Neural progenitor cell (in vitro differentiated cells): ENCODE data around the gene DPYSL5. TPM values are rescaled to one million over a fixed set of nuclear protein-coding genes. Genes with fewer than 3 reads are reported as not detected.
"Not testable (repeated sequence)": the region's sequence is repeated elsewhere in the genome, so short reads cannot be mapped to it uniquely, and the experiment has no call there.

Source experiments
- DNase-seq: peaks from one replicate; pipeline ENCODE4 v3.0.0-alpha.2; 2016; ENCODE audit warnings: low spot score
- H2AFZ ChIP-seq: fragments of 200-600 bp; sonication (generic); replicated peaks from 2 replicates; pipeline ENCODE4 v1.6.1; 2016; ENCODE audit warnings: antibody characterized with exemption
- H3F3A ChIP-seq: fragments of 200-600 bp; sonication (generic); 2 replicates; pipeline ENCODE4 v1.6.1; 2016; ENCODE audit warnings: antibody characterized with exemption, low read depth
- H3K27ac ChIP-seq: fragments of 200-600 bp; sonication (generic); 2 replicates; pipeline ENCODE4 v1.5.1; 2016; ENCODE audit warnings: mild to moderate bottlenecking
- H3K27me3 ChIP-seq: fragments of 200-600 bp; sonication (generic); 2 replicates; pipeline ENCODE4 v1.6.1; 2016; ENCODE audit warnings: mild to moderate bottlenecking, moderate library complexity
- H3K36me3 ChIP-seq: fragments of 200-600 bp; sonication (generic); 2 replicates; pipeline ENCODE4 v1.5.1; 2016
- H3K4me1 ChIP-seq: fragments of 200-600 bp; sonication (generic); 2 replicates; pipeline ENCODE4 v1.6.1; 2016; ENCODE audit warnings: mixed run types
- H3K4me2 ChIP-seq: fragments of 200-600 bp; sonication (generic); 2 replicates; pipeline ENCODE4 v1.6.1; 2016
- H3K4me3 ChIP-seq: fragments of 200-600 bp; sonication (generic); 2 replicates; pipeline ENCODE4 v1.5.1; 2016
- H3K79me2 ChIP-seq: fragments of 200-600 bp; sonication (generic); 2 replicates; pipeline ENCODE4 v1.6.1; 2016; ENCODE audit warnings: low read depth
- H3K9ac ChIP-seq: fragments of 200-600 bp; sonication (generic); 2 replicates; pipeline ENCODE4 v1.6.1; 2016
- H3K9me3 ChIP-seq: fragments of 200-600 bp; sonication (generic); 2 replicates; pipeline ENCODE4 v1.5.1; 2016; ENCODE audit warnings: low read depth
- H4K20me1 ChIP-seq: fragments of 200-600 bp; sonication (generic); 2 replicates; pipeline ENCODE4 v1.6.1; 2016; ENCODE audit warnings: low read depth
- H3K27ac Mint-ChIP-seq: 3 replicates; pipeline ENCODE4 v1.8.0; 2021; ENCODE audit warnings: mixed read lengths
- H3K27me3 Mint-ChIP-seq: 2 replicates; pipeline ENCODE4 v1.8.0; 2022; ENCODE audit warnings: low read depth, mild to moderate bottlenecking, inconsistent platforms, moderate library complexity, mixed read lengths; ENCODE audit not compliant: insufficient read depth
- H3K36me3 Mint-ChIP-seq: 3 replicates; pipeline ENCODE4 v1.8.0; 2021; ENCODE audit warnings: mixed read lengths
- H3K4me1 Mint-ChIP-seq: 3 replicates; pipeline ENCODE4 v1.8.0; 2021; ENCODE audit warnings: mixed read lengths
- H3K4me3 Mint-ChIP-seq: 3 replicates; pipeline ENCODE4 v1.8.0; 2021; ENCODE audit warnings: mild to moderate bottlenecking, moderate library complexity, mixed read lengths
- H3K9me3 Mint-ChIP-seq: 3 replicates; pipeline ENCODE4 v1.8.0; 2020; ENCODE audit warnings: mixed read lengths
- CTCF ChIP-seq: fragments of 200-600 bp; sonication (generic); IDR thresholded peaks from 2 replicates; pipeline ENCODE4 v1.5.1; 2017; ENCODE audit warnings: antibody characterized with exemption, mild to moderate bottlenecking
- EZH2 ChIP-seq: fragments of 200-600 bp; sonication (generic); IDR thresholded peaks from 2 replicates; pipeline ENCODE4 v1.6.1; 2017; ENCODE audit warnings: antibody characterized with exemption, mild to moderate bottlenecking, moderate library complexity
- EZH2phosphoT487 ChIP-seq: fragments of 200-600 bp; sonication (generic); IDR thresholded peaks from 2 replicates; pipeline ENCODE4 v1.6.1; 2017; ENCODE audit warnings: antibody characterized with exemption
- total RNA-seq: library from RNA; depleted of rRNA; stranded (reverse); fragments of >200 nt; gene quantifications from 2 replicates; pipeline ENCODE4 v1.2.3, GENCODE V29; 2015; ENCODE audit warnings: low replicate concordance

DPYSL5 gene
- total RNA-seq, 1 donor from 2014 or later, result 46.3 TPM

DNA sequence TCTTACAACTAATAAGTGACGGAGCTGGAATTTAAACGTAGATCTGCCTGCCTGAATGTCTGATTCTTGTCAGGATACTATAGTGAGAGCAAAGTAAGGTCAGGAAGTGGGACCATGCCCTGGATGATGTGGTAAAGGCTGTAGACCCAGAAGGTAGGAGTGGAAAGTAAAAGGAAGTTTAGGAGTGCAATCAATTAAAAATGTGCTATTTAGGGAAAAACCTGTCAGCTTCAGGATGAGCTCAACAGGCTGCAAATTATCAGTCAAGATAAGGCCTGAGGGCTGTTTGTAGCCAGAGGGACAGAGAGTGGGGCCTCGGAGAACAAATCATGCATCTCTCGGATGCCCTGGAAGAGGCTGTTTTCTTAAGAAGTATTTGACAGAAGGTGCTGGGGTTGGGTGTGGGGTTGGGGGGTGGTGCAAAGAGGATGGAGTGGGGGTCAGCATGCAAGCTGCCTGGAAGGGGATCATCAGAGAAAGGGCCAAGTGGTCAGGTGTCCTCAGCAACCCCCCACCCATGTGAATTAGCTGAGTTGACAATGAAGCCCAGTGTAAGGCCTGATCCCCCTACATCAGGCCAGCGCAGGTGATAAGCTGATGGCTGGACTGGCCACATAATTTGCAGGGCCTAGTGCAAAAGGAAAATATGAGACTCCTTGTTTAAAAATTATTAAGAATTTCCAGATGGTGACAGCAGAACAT, 69.4 kb downstream of the DPYSL5 start:
- DNase-seq, result no peak

GRCh38 chr2:26921323-26921722, 73.4 kb downstream of the DPYSL5 start:
- TF ChIP-seq EZH2, result no peak
- no peak for TF ChIP-seq EZH2phosphoT487
- TF ChIP-seq CTCF, result no peak
- no peak overlapping the region for H3K4me2 ChIP-seq
- H3K4me1 Mint-ChIP-seq, result peaks cover 49% of the 10 kb centered on the region
- no peak for DNase-seq
- no peak overlapping the region for H2AFZ ChIP-seq
- H3K4me1 ChIP-seq, result peaks cover 27% of the 10 kb centered on the region
- no peak overlapping the region for H3K27ac Mint-ChIP-seq
- peaks cover 51% of the 10 kb centered on the region for H3K79me2 ChIP-seq
- H3K9me3 Mint-ChIP-seq, result no peaks in the 10 kb centered on the region
- H3K36me3 ChIP-seq, result no peaks in the 10 kb centered on the region
- H3K4me3 ChIP-seq, result no peak overlapping the region
- H3K9ac ChIP-seq, result no peak overlapping the region
- H3K4me3 Mint-ChIP-seq, result no peak overlapping the region
- H3K9me3 ChIP-seq, result no peaks in the 10 kb centered on the region
- H3K27me3 Mint-ChIP-seq, result peaks cover 2% of the 10 kb centered on the region
- no peaks in the 10 kb centered on the region for H3K27me3 ChIP-seq
- peaks cover 16% of the 10 kb centered on the region for H3K36me3 Mint-ChIP-seq
- H3K27ac ChIP-seq, result no peak overlapping the region
- H4K20me1 ChIP-seq, result peaks cover 100% of the 10 kb centered on the region
- H3F3A ChIP-seq, result peaks cover 24% of the 10 kb centered on the region

More for the DNA sequence above, 69.4 kb downstream of the DPYSL5 start:
- TF ChIP-seq EZH2, result no peak
- H4K20me1 ChIP-seq, result peaks cover 96% of the 10 kb centered on the region
- no peaks in the 10 kb centered on the region for H3K36me3 ChIP-seq
- H3K9me3 Mint-ChIP-seq, result no peaks in the 10 kb centered on the region
- no peak overlapping the region for H3K27ac ChIP-seq
- no peak overlapping the region for H3K27ac Mint-ChIP-seq
- no peak overlapping the region for H3K9ac ChIP-seq
- no peak overlapping the region for H3K4me3 Mint-ChIP-seq
- no peak overlapping the region for H3K4me2 ChIP-seq
- H3K4me3 ChIP-seq, result no peak overlapping the region
- H3K4me1 Mint-ChIP-seq, result peaks cover 15% of the 10 kb centered on the region
- no peaks in the 10 kb centered on the region for H3K9me3 ChIP-seq
- H3F3A ChIP-seq, result peaks cover 49% of the 10 kb centered on the region
- peaks cover 76% of the 10 kb centered on the region for H3K79me2 ChIP-seq
- peaks cover 12% of the 10 kb centered on the region for H3K36me3 Mint-ChIP-seq
- no peaks in the 10 kb centered on the region for H3K27me3 ChIP-seq
- H3K27me3 Mint-ChIP-seq, result peaks cover 2% of the 10 kb centered on the region
- peaks cover 36% of the 10 kb centered on the region for H3K4me1 ChIP-seq
- no peak overlapping the region for H2AFZ ChIP-seq

DNA sequence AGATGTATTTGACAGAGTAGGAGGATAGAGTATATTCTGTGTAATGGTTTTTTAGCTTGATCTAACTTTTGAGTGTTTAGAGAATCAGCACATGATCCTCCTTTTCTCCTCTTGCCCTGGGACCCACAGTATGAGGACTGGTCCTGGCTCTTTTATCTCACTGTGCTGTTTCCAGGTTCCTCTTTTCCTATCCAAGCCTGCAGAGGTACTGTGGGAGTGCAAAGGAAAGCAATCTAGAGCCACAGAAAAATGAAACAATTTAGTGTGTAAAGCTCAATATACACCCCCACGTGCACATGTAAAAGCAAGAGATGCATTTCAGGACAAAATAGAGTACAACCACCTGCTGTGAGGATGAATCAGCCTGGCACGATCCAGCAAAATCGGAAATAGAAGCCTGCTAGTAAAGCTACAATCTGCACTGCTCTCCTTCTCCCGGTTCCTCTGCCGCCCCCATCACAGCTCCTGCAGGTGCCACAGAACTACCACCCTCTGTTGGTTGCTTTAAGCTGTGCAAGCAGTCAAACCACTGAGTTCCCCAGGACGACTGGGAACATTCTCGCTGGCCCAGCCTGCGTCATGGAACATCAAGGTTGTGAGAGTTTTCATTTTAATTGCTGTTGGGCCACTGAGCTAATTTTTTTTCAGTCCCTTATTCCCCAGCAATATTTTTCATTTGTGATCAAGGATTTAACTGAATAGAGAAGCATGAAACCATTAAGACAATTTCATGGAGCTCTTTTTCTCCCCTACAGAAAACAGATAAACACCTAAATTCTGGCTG, 74.7 kb downstream of the DPYSL5 start:
- Histone ChIP-seq H3K4me1 (peaks cover 27% of the 10 kb centered on the region), H3K4me3 (no peak overlapping the region), H3F3A (peaks cover 24% of the 10 kb centered on the region), H2AFZ (no peak overlapping the region), H3K9me3 (no peaks in the 10 kb centered on the region), H3K4me2 (peak overlapping the region; percentile 54), H3K79me2 (peaks cover 40% of the 10 kb centered on the region), H4K20me1 (peaks cover 100% of the 10 kb centered on the region), H3K36me3 (no peaks in the 10 kb centered on the region), H3K27ac (peak overlapping the region; percentile 19), H3K9ac (no peak overlapping the region), H3K27me3 (no peaks in the 10 kb centered on the region)
- Mint-ChIP-seq H3K4me3 (peak overlapping the region; percentile 5), H3K36me3 (peaks cover 15% of the 10 kb centered on the region), H3K27me3 (peaks cover 2% of the 10 kb centered on the region), H3K4me1 (peaks cover 56% of the 10 kb centered on the region), H3K27ac (peak overlapping the region; percentile 34), H3K9me3 (no peaks in the 10 kb centered on the region)
- DNase-seq, result peak; percentile 82
- no peak for TF ChIP-seq EZH2phosphoT487
- peak; percentile 78 for TF ChIP-seq CTCF
- no peak for TF ChIP-seq EZH2

- not testable (repeated sequence) for H2AFZ ChIP-seq, H3K27me3 ChIP-seq, H3K9me3 ChIP-seq, H3K9ac ChIP-seq, H3K9me3 Mint-ChIP-seq, DNase-seq, H3K4me3 Mint-ChIP-seq, H3K36me3 ChIP-seq, H3K27ac ChIP-seq, H3K4me3 ChIP-seq, H3K27me3 Mint-ChIP-seq, H3K4me2 ChIP-seq
- H3K4me1 Mint-ChIP-seq, result peaks cover 61% of the 10 kb centered on the region
- Histone ChIP-seq H3K4me1 (peaks cover 27% of the 10 kb centered on the region), H4K20me1 (peaks cover 100% of the 10 kb centered on the region), H3K79me2 (peaks cover 36% of the 10 kb centered on the region), H3F3A (peaks cover 24% of the 10 kb centered on the region)
- peak overlapping the region; percentile 34 for H3K27ac Mint-ChIP-seq
- H3K36me3 Mint-ChIP-seq, result peaks cover 20% of the 10 kb centered on the region
Observed at GRCh38 chr2:26923189-26923466, 75.2 kb downstream of the DPYSL5 start.
